ENCODE data around the gene CTDP1. TPM values are rescaled to one million over a fixed set of nuclear protein-coding genes. Genes with fewer than 3 reads are reported as not detected.

CTDP1 gene
- total RNA-seq, 3 donors from 2014 or later = 15.0 to 21.0 (median 19.9) TPM

- no peak for DNase-seq (ENCODE audit: low spot score in 2 of 2)
- H3K36me3 ChIP-seq = no peaks in the 10 kb centered on the region
- H3K4me3 ChIP-seq = no peak overlapping the region
- intact Hi-C loops (cut with DNase I; ENCODE audit: low total_unique reads) = no loop called here
- H3K27me3 ChIP-seq = no peaks in the 10 kb centered on the region
- H3K9me3 ChIP-seq = no peaks in the 10 kb centered on the region
- TF ChIP-seq CTCF (IDR thresholded peaks at IDR 0.05) = no peak
- TF ChIP-seq POLR2A (IDR thresholded peaks at IDR 0.05) = no peak
- TF ChIP-seq POLR2AphosphoS5 (IDR thresholded peaks at IDR 0.05) = no peak
- H3K4me1 ChIP-seq = no peaks in the 10 kb centered on the region
- H3K27ac ChIP-seq = no peak overlapping the region
Measured at GRCh38 chr18:79659733-79660132, 19.9 kb upstream of the CTDP1 start.

- Histone ChIP-seq H3K27ac (no peak overlapping the region), H3K4me1 (no peaks in the 10 kb centered on the region), H3K9me3 (no peaks in the 10 kb centered on the region), H3K4me3 (no peak overlapping the region), H3K36me3 (no peaks in the 10 kb centered on the region), H3K27me3 (no peaks in the 10 kb centered on the region)
- no peak for DNase-seq (ENCODE audit: low spot score in 2 of 2)
- TF ChIP-seq CTCF (IDR thresholded peaks at IDR 0.05) (no peak), POLR2A (IDR thresholded peaks at IDR 0.05) (no peak), POLR2AphosphoS5 (IDR thresholded peaks at IDR 0.05) (no peak)
- intact Hi-C loops (cut with DNase I; ENCODE audit: low total_unique reads) = no loop called here
Measured at GRCh38 chr18:79662034-79662433, 17.6 kb upstream of the CTDP1 start.

GRCh38 chr18:79662439-79662838, 17.2 kb upstream of the CTDP1 start:
- Histone ChIP-seq H3K4me3 (no peak overlapping the region), H3K36me3 (no peaks in the 10 kb centered on the region), H3K27ac (no peak overlapping the region), H3K9me3 (no peaks in the 10 kb centered on the region), H3K4me1 (no peaks in the 10 kb centered on the region), H3K27me3 (no peaks in the 10 kb centered on the region)
- TF ChIP-seq POLR2A (IDR thresholded peaks at IDR 0.05) = no peak
- no peak for TF ChIP-seq CTCF (IDR thresholded peaks at IDR 0.05)
- no peak for TF ChIP-seq POLR2AphosphoS5 (IDR thresholded peaks at IDR 0.05)
- intact Hi-C loops (cut with DNase I; ENCODE audit: low total_unique reads) = no loop called here
- DNase-seq (ENCODE audit: low spot score in 2 of 2) = no peak

GRCh38 chr18:79664525-79665125, 15.0 kb upstream of the CTDP1 start:
- no peak overlapping the region for H3K4me3 ChIP-seq
- TF ChIP-seq CTCF (IDR thresholded peaks at IDR 0.05) = no peak
- TF ChIP-seq POLR2AphosphoS5 (IDR thresholded peaks at IDR 0.05) = no peak
- no peak for TF ChIP-seq POLR2A (IDR thresholded peaks at IDR 0.05)
- intact Hi-C loops (cut with DNase I; ENCODE audit: low total_unique reads) = no loop called here
- H3K27ac ChIP-seq = no peak overlapping the region
- no peaks in the 10 kb centered on the region for H3K9me3 ChIP-seq
- no peaks in the 10 kb centered on the region for H3K36me3 ChIP-seq
- DNase-seq (ENCODE audit: low spot score in 2 of 2) = no peak
- H3K27me3 ChIP-seq = no peaks in the 10 kb centered on the region
- no peaks in the 10 kb centered on the region for H3K4me1 ChIP-seq

GRCh38 chr18:79668203-79668602, 11.4 kb upstream of the CTDP1 start:
- no peaks in the 10 kb centered on the region for H3K36me3 ChIP-seq
- intact Hi-C loops (cut with DNase I; ENCODE audit: low total_unique reads) = no loop called here
- no peak for DNase-seq (ENCODE audit: low spot score in 2 of 2)

More at GRCh38 chr18:79668203-79668602, 11.4 kb upstream of the CTDP1 start:
- Histone ChIP-seq H3K4me3 (no peak overlapping the region), H3K27ac (no peak overlapping the region), H3K27me3 (no peaks in the 10 kb centered on the region), H3K4me1 (no peaks in the 10 kb centered on the region), H3K9me3 (no peaks in the 10 kb centered on the region)
- TF ChIP-seq POLR2A (IDR thresholded peaks at IDR 0.05) (no peak), POLR2AphosphoS5 (IDR thresholded peaks at IDR 0.05) (no peak), CTCF (IDR thresholded peaks at IDR 0.05) (no peak)
